SK-N-SH (cell line): Measurements from ENCODE around the gene SH3RF1. TPM values are rescaled to one million over a fixed set of nuclear protein-coding genes. Genes with fewer than 3 reads are reported as not detected.

ENCODE experiments used
- CTCF ChIA-PET: fragments of 300-600, 350-600 bp; formaldehyde crosslinking; extraction: SDS; loops from one replicate; lab custom pipeline; 2021; lab: Yijun Ruan, JAX
- POLR2A ChIA-PET: fragments of 350-600 bp; sonication (Branson Sonifier 250); formaldehyde crosslinking; extraction: SDS; loops from one replicate; lab custom pipeline; 2020; ENCODE audit warnings: antibody characterized with exemption, inconsistent platforms; lab: Yijun Ruan, JAX
- DNase-seq: peaks from one replicate; pipeline ENCODE4 v3.0.0; 2012
- H2AFZ ChIP-seq: fragments of 200-600 bp; sonication (generic); 2 replicates; pipeline ENCODE4 v1.8.1; 2016; ENCODE audit warnings: antibody characterized with exemption, mild to moderate bottlenecking, low read depth
- H3F3A ChIP-seq: fragments of 200-600 bp; sonication (generic); replicated peaks from 2 replicates; pipeline ENCODE3; 2016; ENCODE audit warnings: antibody characterized with exemption, mild to moderate bottlenecking; ENCODE audit not compliant: insufficient read depth
- H3K27ac ChIP-seq, 2 experiments: fragments of 200-500 bp in 1 of 2; fragments of 200-600 bp in 1 of 2; sonication (Bioruptor generic) in 1 of 2; sonication (generic), shearing (Covaris generic) in 1 of 2; 2 replicates each; pipeline versions ENCODE4 v1.5.1 to v1.6.1; 2014 to 2016; ENCODE audit warnings: low read depth in 2 of 2, inconsistent platforms in 1 of 2, low read length in 1 of 2, mild to moderate bottlenecking in 1 of 2, mixed read lengths in 1 of 2
- H3K27me3 ChIP-seq: fragments of 200-600 bp; sonication (generic), shearing (Covaris generic); 2 replicates; pipeline ENCODE4 v1.6.1; 2016; ENCODE audit warnings: mixed run types; ENCODE audit not compliant: insufficient read depth
- H3K36me3 ChIP-seq, 2 experiments: fragments of 200-500 bp in 1 of 2; fragments of 200-600 bp in 1 of 2; sonication (Bioruptor generic) in 1 of 2; sonication (generic) in 1 of 2; replicated peaks in 1 of 2; 2 replicates each; pipeline versions ENCODE3 to v1.5.1; 2014 to 2016; ENCODE audit warnings: low read length in 1 of 2, mild to moderate bottlenecking in 1 of 2; ENCODE audit not compliant: insufficient read depth in 2 of 2, control insufficient read depth in 1 of 2
- H3K4me1 ChIP-seq, 2 experiments: fragments of 200-500 bp in 1 of 2; fragments of 200-600 bp in 1 of 2; sonication (Bioruptor generic) in 1 of 2; sonication (generic), shearing (Covaris generic) in 1 of 2; 2 replicates each; pipeline versions ENCODE4 v1.5.1 to v1.6.1; 2014 to 2016; ENCODE audit warnings: low read depth in 1 of 2, low read length in 1 of 2, mixed run types in 1 of 2; ENCODE audit not compliant: insufficient read depth in 2 of 2, control insufficient read depth in 1 of 2
- H3K4me2 ChIP-seq: fragments of 200-600 bp; sonication (generic), shearing (Covaris generic); 2 replicates; pipeline ENCODE4 v1.6.1; 2017; ENCODE audit warnings: mixed run types
- H3K4me3 ChIP-seq, 2 experiments: fragments of 200-500 bp in 1 of 2; fragments of 200-600 bp in 1 of 2; sonication (Bioruptor generic) in 1 of 2; sonication (generic), shearing (Covaris generic) in 1 of 2; 2 replicates each; pipeline versions ENCODE4 v1.5.1 to v1.8.1; 2014 to 2016; ENCODE audit warnings: low read depth in 2 of 2, inconsistent platforms in 1 of 2, low read length in 1 of 2, mild to moderate bottlenecking in 1 of 2, mixed read lengths in 1 of 2, moderate library complexity in 1 of 2
- H3K79me2 ChIP-seq: fragments of 200-600 bp; sonication (generic); 2 replicates; pipeline ENCODE4 v1.8.1; 2017; ENCODE audit warnings: mild to moderate bottlenecking; ENCODE audit not compliant: insufficient read depth
- H3K9ac ChIP-seq: fragments of 200-600 bp; sonication (generic); 2 replicates; pipeline ENCODE4 v1.6.1; 2017; ENCODE audit warnings: mixed run types
- H3K9me2 ChIP-seq: fragments of 200-600 bp; sonication (generic); 2 replicates; pipeline ENCODE4 v1.6.1; 2017; ENCODE audit warnings: mixed run types
- H3K9me3 ChIP-seq: fragments of 200-600 bp; sonication (generic); 2 replicates; pipeline ENCODE4 v1.6.1; 2017; ENCODE audit warnings: mixed run types, mild to moderate bottlenecking, moderate library complexity
- H4K20me1 ChIP-seq: fragments of 200-600 bp; sonication (generic); 2 replicates; pipeline ENCODE4 v1.6.1; 2017; ENCODE audit warnings: mild to moderate bottlenecking, mixed run types; ENCODE audit not compliant: insufficient read depth
- CHD2 ChIP-seq: fragments of 150-350 bp; IDR thresholded peaks from 2 replicates; pipeline ENCODE4 v1.6.1; 2018; ENCODE audit warnings: low read length; ENCODE audit not compliant: partially characterized antibody
- ELF1 ChIP-seq: IDR thresholded peaks from 2 replicates; pipeline ENCODE4 v1.4.0; 2012
- EP300 ChIP-seq, 2 experiments: IDR thresholded peaks; 2 replicates each; pipeline versions ENCODE4 v1.4.0 to v1.6.1; 2012; ENCODE audit warnings: borderline replicate concordance in 1 of 2, low read depth in 1 of 2, low read length in 1 of 2
- FOSL2 ChIP-seq: IDR thresholded peaks from 2 replicates; pipeline ENCODE4 v1.4.0; 2012; ENCODE audit warnings: low read depth, mild to moderate bottlenecking, moderate library complexity, borderline replicate concordance
- FOXM1 ChIP-seq: IDR thresholded peaks from 2 replicates; pipeline ENCODE4 v1.4.0; 2012; ENCODE audit warnings: low read depth, mild to moderate bottlenecking
- GABPA ChIP-seq: IDR thresholded peaks from 2 replicates; pipeline ENCODE4 v1.4.0; 2012; ENCODE audit warnings: low read depth, mild to moderate bottlenecking
- MXI1 ChIP-seq: IDR thresholded peaks from 2 replicates; pipeline ENCODE4 v1.6.1; 2012; ENCODE audit warnings: mild to moderate bottlenecking, low read depth, low read length, improper control_type of control experiment
- NFIC ChIP-seq: IDR thresholded peaks from 2 replicates; pipeline ENCODE4 v1.4.0; 2012; ENCODE audit warnings: borderline replicate concordance
- RCOR1 ChIP-seq: fragments of 150-350 bp; IDR thresholded peaks from 2 replicates; pipeline ENCODE4 v1.6.1; 2017; ENCODE audit warnings: antibody characterized with exemption, low read length
- RXRA ChIP-seq: IDR thresholded peaks from 2 replicates; pipeline ENCODE4 v1.4.0; 2012; ENCODE audit warnings: low read depth, mild to moderate bottlenecking, borderline replicate concordance
- SIN3A ChIP-seq: IDR thresholded peaks from 2 replicates; pipeline ENCODE4 v1.6.1; 2012; ENCODE audit warnings: low read depth, mild to moderate bottlenecking, low read length, moderate library complexity, borderline replicate concordance
- TAF1 ChIP-seq: IDR thresholded peaks from 2 replicates; pipeline ENCODE4 v1.6.1; 2012; ENCODE audit warnings: low read depth, mild to moderate bottlenecking, low read length, moderate library complexity, borderline replicate concordance
- TEAD4 ChIP-seq: IDR thresholded peaks from 2 replicates; pipeline ENCODE4 v1.4.0; 2012; ENCODE audit warnings: mild to moderate bottlenecking, borderline replicate concordance; ENCODE audit not compliant: insufficient read depth
- WGBS: methylation state at CpG from one replicate; pipeline ENCODE4 v1.1.6; 2017; ENCODE audit warnings: low lambda C conversion rate; 5-methylcytosine and 5-hydroxymethylcytosine counted together
- polyA plus RNA-seq, 3 experiments: library from polyadenylated mRNA; depleted of rRNA; stranded (reverse); fragments of >200 nt; gene quantifications; 2 replicates each; pipeline ENCODE4 v1.2.3, GENCODE V29; 2012
- TF ChIP-seq, protein P1 (sequence below): IDR thresholded peaks from 2 replicates; pipeline ENCODE4 v1.6.1; 2012; ENCODE audit warnings: mild to moderate bottlenecking, low read depth, low read length, moderate library complexity
- TF ChIP-seq, protein P2 (sequence below): IDR thresholded peaks from 2 replicates; pipeline ENCODE4 v1.4.0; 2012; ENCODE audit warnings: low read depth, borderline replicate concordance
- TF ChIP-seq, protein P3 (sequence below): fragments of 150-350 bp; IDR thresholded peaks from 2 replicates; pipeline ENCODE4 v1.6.1; 2017; ENCODE audit warnings: antibody characterized with exemption, low read length, low read depth, borderline replicate concordance

The SH3RF1 gene
- polyA plus RNA-seq, 1 of the 3 experiments (the other 2 are of a cell fraction): 22.0 TPM

DNA sequence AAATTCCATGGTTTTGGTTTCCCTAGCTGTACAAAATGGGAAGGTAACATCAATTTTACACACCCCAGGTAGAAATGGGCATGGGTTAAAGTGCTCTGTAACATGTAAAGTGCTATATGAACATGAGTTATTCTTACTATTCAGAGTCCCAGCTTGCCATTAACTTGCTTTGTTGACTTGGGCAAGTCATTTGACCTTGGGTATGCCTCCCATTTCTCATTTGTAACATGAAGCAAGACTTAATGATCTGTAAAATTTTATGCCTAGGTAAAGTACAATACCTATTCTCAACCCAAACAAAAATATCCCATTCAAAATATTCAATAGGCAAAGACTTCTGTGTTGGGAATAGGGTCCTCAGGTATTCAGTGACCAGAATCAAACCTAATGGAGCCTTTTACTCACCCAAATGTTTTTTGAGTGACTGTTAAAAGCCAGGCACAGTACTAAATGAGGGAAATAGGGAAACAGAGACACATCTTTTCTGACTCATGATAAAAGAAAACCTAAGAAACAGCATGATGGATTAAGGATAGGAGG, 126.6 kb downstream of the SH3RF1 start (continued):
- TF ChIP-seq, protein P1, sequence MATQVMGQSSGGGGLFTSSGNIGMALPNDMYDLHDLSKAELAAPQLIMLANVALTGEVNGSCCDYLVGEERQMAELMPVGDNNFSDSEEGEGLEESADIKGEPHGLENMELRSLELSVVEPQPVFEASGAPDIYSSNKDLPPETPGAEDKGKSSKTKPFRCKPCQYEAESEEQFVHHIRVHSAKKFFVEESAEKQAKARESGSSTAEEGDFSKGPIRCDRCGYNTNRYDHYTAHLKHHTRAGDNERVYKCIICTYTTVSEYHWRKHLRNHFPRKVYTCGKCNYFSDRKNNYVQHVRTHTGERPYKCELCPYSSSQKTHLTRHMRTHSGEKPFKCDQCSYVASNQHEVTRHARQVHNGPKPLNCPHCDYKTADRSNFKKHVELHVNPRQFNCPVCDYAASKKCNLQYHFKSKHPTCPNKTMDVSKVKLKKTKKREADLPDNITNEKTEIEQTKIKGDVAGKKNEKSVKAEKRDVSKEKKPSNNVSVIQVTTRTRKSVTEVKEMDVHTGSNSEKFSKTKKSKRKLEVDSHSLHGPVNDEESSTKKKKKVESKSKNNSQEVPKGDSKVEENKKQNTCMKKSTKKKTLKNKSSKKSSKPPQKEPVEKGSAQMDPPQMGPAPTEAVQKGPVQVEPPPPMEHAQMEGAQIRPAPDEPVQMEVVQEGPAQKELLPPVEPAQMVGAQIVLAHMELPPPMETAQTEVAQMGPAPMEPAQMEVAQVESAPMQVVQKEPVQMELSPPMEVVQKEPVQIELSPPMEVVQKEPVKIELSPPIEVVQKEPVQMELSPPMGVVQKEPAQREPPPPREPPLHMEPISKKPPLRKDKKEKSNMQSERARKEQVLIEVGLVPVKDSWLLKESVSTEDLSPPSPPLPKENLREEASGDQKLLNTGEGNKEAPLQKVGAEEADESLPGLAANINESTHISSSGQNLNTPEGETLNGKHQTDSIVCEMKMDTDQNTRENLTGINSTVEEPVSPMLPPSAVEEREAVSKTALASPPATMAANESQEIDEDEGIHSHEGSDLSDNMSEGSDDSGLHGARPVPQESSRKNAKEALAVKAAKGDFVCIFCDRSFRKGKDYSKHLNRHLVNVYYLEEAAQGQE: no peak
- TF ChIP-seq, protein P2, sequence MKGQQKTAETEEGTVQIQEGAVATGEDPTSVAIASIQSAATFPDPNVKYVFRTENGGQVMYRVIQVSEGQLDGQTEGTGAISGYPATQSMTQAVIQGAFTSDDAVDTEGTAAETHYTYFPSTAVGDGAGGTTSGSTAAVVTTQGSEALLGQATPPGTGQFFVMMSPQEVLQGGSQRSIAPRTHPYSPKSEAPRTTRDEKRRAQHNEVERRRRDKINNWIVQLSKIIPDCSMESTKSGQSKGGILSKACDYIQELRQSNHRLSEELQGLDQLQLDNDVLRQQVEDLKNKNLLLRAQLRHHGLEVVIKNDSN: no peak
- TF ChIP-seq, all 33 proteins: peak for 0

DNA sequence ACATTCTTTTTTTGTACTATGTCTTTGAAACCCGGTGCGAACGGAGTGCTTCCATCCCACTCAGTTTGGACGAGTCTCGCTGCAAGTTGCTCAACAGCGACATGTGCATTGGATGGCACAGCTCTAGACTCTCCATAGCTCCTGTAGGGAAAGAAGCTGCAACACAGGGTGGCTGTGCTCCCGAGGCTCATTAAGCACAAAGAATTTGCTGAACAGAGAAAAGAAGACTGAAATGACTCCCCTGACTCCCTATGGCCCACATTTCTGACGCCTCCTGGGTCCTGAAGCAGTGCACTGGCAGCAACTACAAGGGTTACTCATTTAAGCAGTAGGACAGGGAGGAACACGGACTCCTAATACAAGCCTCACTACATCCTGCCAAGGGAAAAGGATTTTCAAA, 127.4 kb downstream of the SH3RF1 start:
- H3K27me3 ChIP-seq: no peaks in the 10 kb centered on the region
- peaks cover 75% of the 10 kb centered on the region for H3K79me2 ChIP-seq
- TF ChIP-seq MXI1 (no peak), CHD2 (no peak), RXRA (no peak), ELF1 (no peak)
- no peak for DNase-seq
- CTCF ChIA-PET: no interaction called here
- H2AFZ ChIP-seq: no peak overlapping the region
- POLR2A ChIA-PET: no interaction called here
- peaks cover 18 to 47% of the 10 kb centered on the region in 2 experiments for H3K36me3 ChIP-seq
- H3K4me2 ChIP-seq: no peak overlapping the region
- 92% methylated on average over 9 of the region's 9 CpGs for WGBS
- H3K9me3 ChIP-seq: no peaks in the 10 kb centered on the region
- H3K4me1 ChIP-seq: peaks cover 0 to 11% of the 10 kb centered on the region in 2 experiments; a peak in 2 of 4 replicates
- no peak overlapping the region for H3K9ac ChIP-seq
- H3F3A ChIP-seq: peaks cover 5% of the 10 kb centered on the region
- H3K9me2 ChIP-seq: no peaks in the 10 kb centered on the region
- H4K20me1 ChIP-seq: no peaks in the 10 kb centered on the region
- no peak overlapping the region for H3K27ac ChIP-seq
- H3K4me3 ChIP-seq: no peak overlapping the region

DNA sequence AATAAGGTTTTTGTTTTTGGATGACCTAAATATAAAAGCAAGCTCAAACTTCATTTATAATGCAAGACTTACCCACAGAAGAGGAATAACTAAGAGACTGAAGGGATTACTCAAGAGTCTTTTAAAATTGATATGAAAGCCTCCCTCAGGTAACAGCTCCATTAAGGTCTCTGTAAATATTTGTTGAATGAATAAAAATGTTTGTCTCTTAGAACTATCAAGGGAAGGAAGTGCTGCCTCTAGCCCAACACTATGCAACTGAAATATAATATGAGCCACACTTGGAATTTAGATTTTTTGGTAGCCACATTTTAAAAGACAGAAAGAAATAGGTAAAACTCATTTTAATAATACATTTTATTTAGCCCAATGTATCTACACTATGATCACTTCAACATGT, 127.8 kb downstream of the SH3RF1 start:
- peak overlapping the region in 1 of 2 experiments; percentile 10; a peak in 1 of 4 replicates for H3K27ac ChIP-seq
- no peak overlapping the region for H3K4me2 ChIP-seq
- peaks cover 21 to 42% of the 10 kb centered on the region in 2 experiments for H3K36me3 ChIP-seq
- H2AFZ ChIP-seq: no peak overlapping the region
- POLR2A ChIA-PET: no interaction called here
- H3K9me3 ChIP-seq: no peaks in the 10 kb centered on the region
- no peak for TF ChIP-seq TEAD4
- no peak for TF ChIP-seq FOSL2
- TF ChIP-seq GABPA: no peak
- TF ChIP-seq EP300 (IDR thresholded peaks at IDR 0.05; ENCODE audit: borderline replicate concordance in 1 of 2, low read depth in 1 of 2, low read length in 1 of 2): no peak
- TF ChIP-seq NFIC: no peak
- TF ChIP-seq FOXM1: no peak
- no peak for TF ChIP-seq SIN3A
- no peak for TF ChIP-seq RCOR1
- TF ChIP-seq, protein P3, sequence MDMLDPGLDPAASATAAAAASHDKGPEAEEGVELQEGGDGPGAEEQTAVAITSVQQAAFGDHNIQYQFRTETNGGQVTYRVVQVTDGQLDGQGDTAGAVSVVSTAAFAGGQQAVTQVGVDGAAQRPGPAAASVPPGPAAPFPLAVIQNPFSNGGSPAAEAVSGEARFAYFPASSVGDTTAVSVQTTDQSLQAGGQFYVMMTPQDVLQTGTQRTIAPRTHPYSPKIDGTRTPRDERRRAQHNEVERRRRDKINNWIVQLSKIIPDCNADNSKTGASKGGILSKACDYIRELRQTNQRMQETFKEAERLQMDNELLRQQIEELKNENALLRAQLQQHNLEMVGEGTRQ: no peak
- no peak for TF ChIP-seq TAF1
- TF ChIP-seq ELF1: no peak
- H3K4me1 ChIP-seq: peaks cover 0 to 6% of the 10 kb centered on the region in 2 experiments; a peak in 2 of 4 replicates
- no peaks in the 10 kb centered on the region for H4K20me1 ChIP-seq
- H3K9me2 ChIP-seq: no peaks in the 10 kb centered on the region
- no peak overlapping the region for H3K4me3 ChIP-seq
- CTCF ChIA-PET: interaction anchor here (0.6 kb wide), 1 partner anchor 829 kb away, joined by 3 read pairs; no protein-coding TSS in a partner anchor
- no peak for DNase-seq
- peaks cover 75% of the 10 kb centered on the region for H3K79me2 ChIP-seq
- no peak overlapping the region for H3K9ac ChIP-seq
- H3K27me3 ChIP-seq: no peaks in the 10 kb centered on the region
- peaks cover 5% of the 10 kb centered on the region for H3F3A ChIP-seq
